OCI-LY7 (cell line): ENCODE data around the gene SSX2IP.

Experiments used
- EZH2phosphoT487 ChIP-seq: fragments of 200-600 bp; sonication (generic); IDR thresholded peaks from 2 replicates; pipeline ENCODE4 v1.6.1; 2018; ENCODE audit warnings: low read depth, borderline replicate concordance, mild to moderate bottlenecking, mixed run types, antibody characterized with exemption, low read length, moderate library complexity, mixed read lengths
- TF ChIP-seq, protein P1 (sequence below): fragments of 200-600 bp; sonication (generic); conservative IDR thresholded peaks from 2 replicates; pipeline ENCODE4 v1.5.1; 2014; ENCODE audit warnings: mild to moderate bottlenecking, antibody characterized with exemption, low read length, moderate library complexity, mixed read lengths

DNA sequence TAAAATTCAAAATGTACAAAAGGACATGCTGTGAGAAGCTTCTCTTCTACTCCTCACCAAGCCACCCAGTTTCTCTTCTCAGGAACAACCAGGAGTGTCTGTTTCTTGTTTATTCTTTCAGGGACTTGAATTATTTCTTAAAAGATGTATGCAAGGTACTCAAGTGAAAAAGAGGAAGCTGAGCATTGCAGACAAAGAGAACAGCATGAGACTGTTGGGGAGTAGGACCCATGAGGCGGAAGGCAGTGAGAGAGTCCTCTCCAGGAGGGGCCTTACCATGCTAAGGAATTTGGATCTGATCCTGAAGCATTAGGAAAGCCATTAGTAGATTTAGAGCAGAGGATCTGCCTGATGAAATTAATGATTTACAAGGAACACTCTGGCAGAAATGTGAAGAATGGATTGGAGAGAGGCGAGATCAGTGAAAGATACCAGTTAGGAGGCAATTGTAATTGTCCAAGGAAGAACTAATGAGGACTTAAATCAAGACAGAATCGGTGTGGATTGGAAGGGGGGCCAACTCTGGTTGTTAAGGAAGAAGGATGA lies 14.7 kb upstream of the SSX2IP start:
- TF ChIP-seq, protein P1, sequence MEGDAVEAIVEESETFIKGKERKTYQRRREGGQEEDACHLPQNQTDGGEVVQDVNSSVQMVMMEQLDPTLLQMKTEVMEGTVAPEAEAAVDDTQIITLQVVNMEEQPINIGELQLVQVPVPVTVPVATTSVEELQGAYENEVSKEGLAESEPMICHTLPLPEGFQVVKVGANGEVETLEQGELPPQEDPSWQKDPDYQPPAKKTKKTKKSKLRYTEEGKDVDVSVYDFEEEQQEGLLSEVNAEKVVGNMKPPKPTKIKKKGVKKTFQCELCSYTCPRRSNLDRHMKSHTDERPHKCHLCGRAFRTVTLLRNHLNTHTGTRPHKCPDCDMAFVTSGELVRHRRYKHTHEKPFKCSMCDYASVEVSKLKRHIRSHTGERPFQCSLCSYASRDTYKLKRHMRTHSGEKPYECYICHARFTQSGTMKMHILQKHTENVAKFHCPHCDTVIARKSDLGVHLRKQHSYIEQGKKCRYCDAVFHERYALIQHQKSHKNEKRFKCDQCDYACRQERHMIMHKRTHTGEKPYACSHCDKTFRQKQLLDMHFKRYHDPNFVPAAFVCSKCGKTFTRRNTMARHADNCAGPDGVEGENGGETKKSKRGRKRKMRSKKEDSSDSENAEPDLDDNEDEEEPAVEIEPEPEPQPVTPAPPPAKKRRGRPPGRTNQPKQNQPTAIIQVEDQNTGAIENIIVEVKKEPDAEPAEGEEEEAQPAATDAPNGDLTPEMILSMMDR: no peak
- no peak for TF ChIP-seq EZH2phosphoT487
